HEK293 (cell line): ENCODE results near the gene MARCHF9.
"Not testable (repeated sequence)": the region's sequence is repeated elsewhere in the genome, so short reads cannot be mapped to it uniquely, and the experiment has no call there.

Source experiments
- CTCF ChIA-PET: fragments of 350-600 bp; formaldehyde crosslinking; extraction: SDS; loops from one replicate; lab custom pipeline; 2021; ENCODE audit warnings: antibody characterized with exemption; lab: Yijun Ruan, JAX
- POLR2A ChIA-PET: fragments of 300-600 bp; formaldehyde crosslinking; extraction: SDS; loops from one replicate; lab custom pipeline; 2020; ENCODE audit warnings: antibody characterized with exemption, inconsistent platforms; lab: Yijun Ruan, JAX
- H3K27ac ChIP-seq: fragments of 200-500 bp; sonication (Bioruptor generic); 2 replicates; pipeline ENCODE4 v1.5.1; 2014; ENCODE audit warnings: low read depth, low read length, control low read depth, inconsistent platforms; ENCODE audit errors: extremely low read depth
- H3K36me3 ChIP-seq, 2 experiments: fragments of 200-500 bp in 1 of 2; sonication (Bioruptor generic) in 1 of 2; 1 replicate in 1 of 2; 2 replicates in 1 of 2; pipeline ENCODE4 v1.5.1; 2014 to 2017; ENCODE audit warnings: inconsistent platforms in 2 of 2, low read length in 2 of 2; ENCODE audit not compliant: control insufficient read depth in 2 of 2, insufficient read depth in 1 of 2
- H3K4me1 ChIP-seq: fragments of 200-500 bp; sonication (Bioruptor generic); 2 replicates; pipeline ENCODE4 v1.5.1; 2014; ENCODE audit warnings: mild to moderate bottlenecking, low read length, inconsistent platforms; ENCODE audit not compliant: control insufficient read depth, insufficient read depth
- H3K4me3 ChIP-seq: 2 replicates; pipeline ENCODE4 v1.5.1; 2011; ENCODE audit warnings: low read depth, mild to moderate bottlenecking, control low read depth, low read length, moderate library complexity
- H3K9me3 ChIP-seq: fragments of 200-500 bp; sonication (Bioruptor generic); 2 replicates; pipeline ENCODE4 v1.5.1; 2014; ENCODE audit warnings: low read depth, low read length, inconsistent platforms; ENCODE audit not compliant: control insufficient read depth, insufficient read depth
- TRIM28 ChIP-seq: IDR thresholded peaks from 2 replicates; pipeline ENCODE4 v1.6.1; 2011; ENCODE audit warnings: low read length, control low read depth, borderline replicate concordance
- ZFP69B ChIP-seq: fragments of 450-650 bp; formaldehyde crosslinking; IDR thresholded peaks from 2 replicates; pipeline ENCODE4 v1.5.1; 2016; ENCODE audit warnings: missing biosample characterization, missing genetic modification characterization
- ZNF114 ChIP-seq: fragments of 450-650 bp; formaldehyde crosslinking; IDR thresholded peaks from 2 replicates; pipeline ENCODE4 v1.5.0; 2017; ENCODE audit warnings: missing biosample characterization, missing genetic modification characterization
- ZNF157 ChIP-seq: fragments of 450-650 bp; formaldehyde crosslinking; IDR thresholded peaks from 2 replicates; pipeline ENCODE4 v1.5.1; 2016; ENCODE audit warnings: missing biosample characterization, missing genetic modification characterization
- ZNF221 ChIP-seq: fragments of 450-650 bp; formaldehyde crosslinking; IDR thresholded peaks from 2 replicates; pipeline ENCODE4 v1.5.1; 2017; ENCODE audit warnings: missing biosample characterization, missing genetic modification characterization, borderline replicate concordance
- ZNF561 ChIP-seq: fragments of 450-650 bp; IDR thresholded peaks from 2 replicates; pipeline ENCODE4 v1.5.1; 2018; ENCODE audit warnings: missing biosample characterization, missing genetic modification characterization, borderline replicate concordance
- ZNF707 ChIP-seq: fragments of 450-650 bp; formaldehyde crosslinking; IDR thresholded peaks from 2 replicates; pipeline ENCODE4 v1.5.1; 2016; ENCODE audit warnings: missing biosample characterization, missing genetic modification characterization
- ZSCAN30 ChIP-seq: fragments of 450-650 bp; IDR thresholded peaks from 2 replicates; pipeline ENCODE4 v1.5.1; 2018; ENCODE audit warnings: missing biosample characterization, mild to moderate bottlenecking, missing genetic modification characterization, moderate library complexity
- ZXDB ChIP-seq: fragments of 450-650 bp; formaldehyde crosslinking; IDR thresholded peaks from 2 replicates; pipeline ENCODE4 v1.5.1; 2016; ENCODE audit warnings: missing biosample characterization, missing genetic modification characterization
- TF ChIP-seq, protein P1 (sequence below): fragments of 450-650 bp; formaldehyde crosslinking; IDR thresholded peaks from 2 replicates; pipeline ENCODE4 v1.5.1; 2016; ENCODE audit warnings: missing biosample characterization, missing genetic modification characterization, borderline replicate concordance
- TF ChIP-seq, protein P2 (sequence below): fragments of 450-650 bp; formaldehyde crosslinking; IDR thresholded peaks from 2 replicates; pipeline ENCODE4 v1.5.1; 2016; ENCODE audit warnings: missing biosample characterization, missing genetic modification characterization
- TF ChIP-seq, protein P3 (sequence below): fragments of 450-650 bp; formaldehyde crosslinking; IDR thresholded peaks from 2 replicates; pipeline ENCODE4 v1.5.1; 2016; ENCODE audit warnings: missing biosample characterization, missing genetic modification characterization

The MARCHF9 gene

DNA sequence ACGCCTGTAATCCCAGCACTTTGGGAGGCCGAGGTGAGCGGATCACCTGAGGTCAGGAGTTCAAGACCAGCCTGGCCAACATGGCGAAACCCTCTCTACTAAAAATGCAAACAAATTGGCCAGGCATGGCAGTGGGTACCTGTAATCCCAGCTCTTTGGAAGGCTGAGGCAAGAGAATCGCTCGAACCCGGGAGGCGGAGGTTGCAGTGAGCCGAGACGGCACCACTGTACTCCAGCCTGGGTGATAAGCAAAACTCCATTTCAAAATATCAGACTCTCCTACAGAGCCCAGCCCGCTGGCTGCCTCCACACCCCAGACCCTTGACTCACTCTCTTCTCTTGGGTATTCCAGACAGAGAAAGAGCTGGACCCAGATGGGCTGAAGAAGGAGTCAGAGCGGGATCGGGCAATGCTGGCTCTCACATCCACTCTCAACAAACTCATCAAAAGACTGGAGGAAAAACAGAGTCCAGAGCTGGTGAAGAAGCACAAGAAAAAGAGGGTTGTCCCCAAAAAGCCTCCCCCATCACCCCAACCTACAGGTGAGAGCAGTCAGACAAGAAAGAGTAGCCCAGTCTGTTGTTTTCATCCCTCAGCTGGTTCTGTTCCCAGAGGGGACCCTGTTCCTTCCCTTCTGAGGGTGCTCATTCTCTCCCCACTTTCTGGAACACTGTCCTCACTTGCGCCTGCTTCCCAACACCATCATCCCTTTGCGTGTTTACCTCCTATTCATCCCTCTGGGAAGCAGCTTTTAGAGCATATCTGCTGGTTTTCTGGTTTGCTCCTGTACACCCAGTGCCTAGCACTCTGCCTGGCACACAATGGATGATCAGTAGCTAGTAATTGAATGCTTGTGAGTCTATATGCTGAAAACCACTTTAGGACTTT, 36.0 kb upstream of the MARCHF9 start (continued):
- TF ChIP-seq, protein P1, sequence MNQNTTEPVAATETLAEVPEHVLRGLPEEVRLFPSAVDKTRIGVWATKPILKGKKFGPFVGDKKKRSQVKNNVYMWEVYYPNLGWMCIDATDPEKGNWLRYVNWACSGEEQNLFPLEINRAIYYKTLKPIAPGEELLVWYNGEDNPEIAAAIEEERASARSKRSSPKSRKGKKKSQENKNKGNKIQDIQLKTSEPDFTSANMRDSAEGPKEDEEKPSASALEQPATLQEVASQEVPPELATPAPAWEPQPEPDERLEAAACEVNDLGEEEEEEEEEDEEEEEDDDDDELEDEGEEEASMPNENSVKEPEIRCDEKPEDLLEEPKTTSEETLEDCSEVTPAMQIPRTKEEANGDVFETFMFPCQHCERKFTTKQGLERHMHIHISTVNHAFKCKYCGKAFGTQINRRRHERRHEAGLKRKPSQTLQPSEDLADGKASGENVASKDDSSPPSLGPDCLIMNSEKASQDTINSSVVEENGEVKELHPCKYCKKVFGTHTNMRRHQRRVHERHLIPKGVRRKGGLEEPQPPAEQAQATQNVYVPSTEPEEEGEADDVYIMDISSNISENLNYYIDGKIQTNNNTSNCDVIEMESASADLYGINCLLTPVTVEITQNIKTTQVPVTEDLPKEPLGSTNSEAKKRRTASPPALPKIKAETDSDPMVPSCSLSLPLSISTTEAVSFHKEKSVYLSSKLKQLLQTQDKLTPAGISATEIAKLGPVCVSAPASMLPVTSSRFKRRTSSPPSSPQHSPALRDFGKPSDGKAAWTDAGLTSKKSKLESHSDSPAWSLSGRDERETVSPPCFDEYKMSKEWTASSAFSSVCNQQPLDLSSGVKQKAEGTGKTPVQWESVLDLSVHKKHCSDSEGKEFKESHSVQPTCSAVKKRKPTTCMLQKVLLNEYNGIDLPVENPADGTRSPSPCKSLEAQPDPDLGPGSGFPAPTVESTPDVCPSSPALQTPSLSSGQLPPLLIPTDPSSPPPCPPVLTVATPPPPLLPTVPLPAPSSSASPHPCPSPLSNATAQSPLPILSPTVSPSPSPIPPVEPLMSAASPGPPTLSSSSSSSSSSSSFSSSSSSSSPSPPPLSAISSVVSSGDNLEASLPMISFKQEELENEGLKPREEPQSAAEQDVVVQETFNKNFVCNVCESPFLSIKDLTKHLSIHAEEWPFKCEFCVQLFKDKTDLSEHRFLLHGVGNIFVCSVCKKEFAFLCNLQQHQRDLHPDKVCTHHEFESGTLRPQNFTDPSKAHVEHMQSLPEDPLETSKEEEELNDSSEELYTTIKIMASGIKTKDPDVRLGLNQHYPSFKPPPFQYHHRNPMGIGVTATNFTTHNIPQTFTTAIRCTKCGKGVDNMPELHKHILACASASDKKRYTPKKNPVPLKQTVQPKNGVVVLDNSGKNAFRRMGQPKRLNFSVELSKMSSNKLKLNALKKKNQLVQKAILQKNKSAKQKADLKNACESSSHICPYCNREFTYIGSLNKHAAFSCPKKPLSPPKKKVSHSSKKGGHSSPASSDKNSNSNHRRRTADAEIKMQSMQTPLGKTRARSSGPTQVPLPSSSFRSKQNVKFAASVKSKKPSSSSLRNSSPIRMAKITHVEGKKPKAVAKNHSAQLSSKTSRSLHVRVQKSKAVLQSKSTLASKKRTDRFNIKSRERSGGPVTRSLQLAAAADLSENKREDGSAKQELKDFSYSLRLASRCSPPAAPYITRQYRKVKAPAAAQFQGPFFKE = no peak
- TF ChIP-seq ZSCAN30 (tag by site-specific recombination) = no peak
- TF ChIP-seq ZXDB (tag by site-specific recombination) = no peak
- TF ChIP-seq TRIM28 = no peak

DNA sequence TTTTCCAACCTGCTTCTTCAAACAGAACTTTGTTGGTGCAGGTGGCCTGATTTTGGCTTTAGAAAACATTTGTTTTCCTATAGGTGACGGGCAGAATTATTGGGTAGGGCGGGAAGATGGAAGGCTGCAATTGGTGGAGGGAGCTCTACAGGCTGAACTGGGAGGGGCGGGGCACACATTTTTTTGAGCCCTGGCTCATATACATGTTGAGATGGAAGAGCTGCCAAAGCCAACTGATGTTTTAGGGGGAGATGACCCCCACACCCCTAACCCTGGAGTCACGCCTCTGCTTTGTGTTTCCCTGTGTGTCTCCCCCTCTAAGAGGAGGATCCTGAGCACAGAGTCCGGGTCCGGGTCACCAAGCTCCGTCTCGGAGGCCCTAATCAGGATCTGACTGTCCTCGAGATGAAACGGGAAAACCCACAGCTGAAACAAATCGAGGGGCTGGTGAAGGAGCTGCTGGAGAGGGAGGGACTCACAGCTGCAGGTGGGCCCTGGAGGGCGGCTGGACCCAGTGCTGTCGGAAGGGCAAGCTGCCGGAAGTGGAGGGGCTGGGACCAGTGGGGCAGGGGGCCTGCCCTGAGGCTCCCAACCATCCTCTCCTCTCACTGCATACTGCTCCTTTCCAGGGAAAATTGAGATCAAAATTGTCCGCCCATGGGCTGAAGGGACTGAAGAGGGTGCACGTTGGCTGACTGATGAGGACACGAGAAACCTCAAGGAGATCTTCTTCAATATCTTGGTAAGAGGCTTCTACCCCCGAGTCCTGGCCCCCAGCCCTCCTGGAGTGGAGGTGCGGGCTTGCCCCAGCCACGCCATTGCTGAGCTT, 34.9 kb upstream of the MARCHF9 start:
- H3K27ac ChIP-seq = no peak overlapping the region
- TF ChIP-seq ZFP69B (tag by site-specific recombination) (no peak), ZNF114 (no peak), ZNF707 (tag by site-specific recombination) (no peak), ZNF157 (tag by site-specific recombination) (no peak), ZNF561 (no peak)
- TF ChIP-seq, protein P2, sequence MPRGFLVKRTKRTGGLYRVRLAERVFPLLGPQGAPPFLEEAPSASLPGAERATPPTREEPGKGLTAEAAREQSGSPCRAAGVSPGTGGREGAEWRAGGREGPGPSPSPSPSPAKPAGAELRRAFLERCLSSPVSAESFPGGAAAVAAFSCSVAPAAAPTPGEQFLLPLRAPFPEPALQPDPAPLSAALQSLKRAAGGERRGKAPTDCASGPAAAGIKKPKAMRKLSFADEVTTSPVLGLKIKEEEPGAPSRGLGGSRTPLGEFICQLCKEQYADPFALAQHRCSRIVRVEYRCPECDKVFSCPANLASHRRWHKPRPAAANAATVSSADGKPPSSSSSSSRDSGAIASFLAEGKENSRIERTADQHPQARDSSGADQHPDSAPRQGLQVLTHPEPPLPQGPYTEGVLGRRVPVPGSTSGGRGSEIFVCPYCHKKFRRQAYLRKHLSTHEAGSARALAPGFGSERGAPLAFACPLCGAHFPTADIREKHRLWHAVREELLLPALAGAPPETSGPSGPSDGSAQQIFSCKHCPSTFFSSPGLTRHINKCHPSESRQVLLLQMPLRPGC (tag by site-specific recombination) = no peak
- ChIA-PET CTCF (interaction anchor here (0.6 kb wide), 2 partner anchors 103 to 199 kb away, joined by 3 to 4 read pairs; no protein-coding TSS in a partner anchor), POLR2A (no interaction called here)
- peaks cover 8 to 62% of the 10 kb centered on the region in 2 experiments; a peak in 2 of 3 replicates for H3K36me3 ChIP-seq
- no peaks in the 10 kb centered on the region for H3K4me1 ChIP-seq
- H3K4me3 ChIP-seq = no peak overlapping the region
- H3K9me3 ChIP-seq = no peaks in the 10 kb centered on the region

DNA sequence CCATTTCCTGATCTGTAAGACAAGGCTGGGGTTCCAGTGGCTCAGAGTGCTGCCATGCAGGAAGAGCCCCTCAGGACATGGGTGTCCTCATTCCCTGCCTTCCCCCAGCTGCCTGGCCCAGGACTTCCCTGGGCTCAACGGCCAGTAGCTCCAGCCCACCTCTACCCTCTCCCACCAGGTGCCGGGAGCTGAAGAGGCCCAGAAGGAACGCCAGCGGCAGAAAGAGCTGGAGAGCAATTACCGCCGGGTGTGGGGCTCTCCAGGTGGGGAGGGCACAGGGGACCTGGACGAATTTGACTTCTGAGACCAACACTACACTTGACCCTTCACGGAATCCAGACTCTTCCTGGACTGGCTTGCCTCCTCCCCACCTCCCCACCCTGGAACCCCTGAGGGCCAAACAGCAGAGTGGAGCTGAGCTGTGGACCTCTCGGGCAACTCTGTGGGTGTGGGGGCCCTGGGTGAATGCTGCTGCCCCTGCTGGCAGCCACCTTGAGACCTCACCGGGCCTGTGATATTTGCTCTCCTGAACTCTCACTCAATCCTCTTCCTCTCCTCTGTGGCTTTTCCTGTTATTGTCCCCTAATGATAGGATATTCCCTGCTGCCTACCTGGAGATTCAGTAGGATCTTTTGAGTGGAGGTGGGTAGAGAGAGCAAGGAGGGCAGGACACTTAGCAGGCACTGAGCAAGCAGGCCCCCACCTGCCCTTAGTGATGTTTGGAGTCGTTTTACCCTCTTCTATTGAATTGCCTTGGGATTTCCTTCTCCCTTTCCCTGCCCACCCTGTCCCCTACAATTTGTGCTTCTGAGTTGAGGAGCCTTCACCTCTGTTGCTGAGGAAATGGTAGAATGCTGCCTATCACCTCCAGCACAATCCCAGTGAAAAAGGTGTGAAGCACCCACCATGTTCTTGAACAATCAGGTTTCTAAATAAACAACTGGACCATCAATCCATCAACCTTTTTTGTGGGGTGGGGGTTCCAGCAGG, 34.0 kb upstream of the MARCHF9 start:
- no peak for TF ChIP-seq ZNF221 (tag by site-specific recombination)
- TF ChIP-seq, protein P3, sequence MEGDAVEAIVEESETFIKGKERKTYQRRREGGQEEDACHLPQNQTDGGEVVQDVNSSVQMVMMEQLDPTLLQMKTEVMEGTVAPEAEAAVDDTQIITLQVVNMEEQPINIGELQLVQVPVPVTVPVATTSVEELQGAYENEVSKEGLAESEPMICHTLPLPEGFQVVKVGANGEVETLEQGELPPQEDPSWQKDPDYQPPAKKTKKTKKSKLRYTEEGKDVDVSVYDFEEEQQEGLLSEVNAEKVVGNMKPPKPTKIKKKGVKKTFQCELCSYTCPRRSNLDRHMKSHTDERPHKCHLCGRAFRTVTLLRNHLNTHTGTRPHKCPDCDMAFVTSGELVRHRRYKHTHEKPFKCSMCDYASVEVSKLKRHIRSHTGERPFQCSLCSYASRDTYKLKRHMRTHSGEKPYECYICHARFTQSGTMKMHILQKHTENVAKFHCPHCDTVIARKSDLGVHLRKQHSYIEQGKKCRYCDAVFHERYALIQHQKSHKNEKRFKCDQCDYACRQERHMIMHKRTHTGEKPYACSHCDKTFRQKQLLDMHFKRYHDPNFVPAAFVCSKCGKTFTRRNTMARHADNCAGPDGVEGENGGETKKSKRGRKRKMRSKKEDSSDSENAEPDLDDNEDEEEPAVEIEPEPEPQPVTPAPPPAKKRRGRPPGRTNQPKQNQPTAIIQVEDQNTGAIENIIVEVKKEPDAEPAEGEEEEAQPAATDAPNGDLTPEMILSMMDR (tag by site-specific recombination) = 0 out of 2 replicates have a peak, but pooled peaks have one; percentile 21
- TF ChIP-seq, all 188 proteins: peak for 1
- Histone ChIP-seq H3K27ac (no peak overlapping the region), H3K9me3 (no peaks in the 10 kb centered on the region), H3K4me3 (no peak overlapping the region), H3K36me3 (peaks cover 8 to 56% of the 10 kb centered on the region in 2 experiments; a peak in 2 of 3 replicates), H3K4me1 (no peaks in the 10 kb centered on the region)
- CTCF ChIA-PET = interaction anchor here (0.6 kb wide), 2 partner anchors 39 to 200 kb away, joined by 3 to 4 read pairs; no protein-coding TSS in a partner anchor
- POLR2A ChIA-PET = no interaction called here

DNA sequence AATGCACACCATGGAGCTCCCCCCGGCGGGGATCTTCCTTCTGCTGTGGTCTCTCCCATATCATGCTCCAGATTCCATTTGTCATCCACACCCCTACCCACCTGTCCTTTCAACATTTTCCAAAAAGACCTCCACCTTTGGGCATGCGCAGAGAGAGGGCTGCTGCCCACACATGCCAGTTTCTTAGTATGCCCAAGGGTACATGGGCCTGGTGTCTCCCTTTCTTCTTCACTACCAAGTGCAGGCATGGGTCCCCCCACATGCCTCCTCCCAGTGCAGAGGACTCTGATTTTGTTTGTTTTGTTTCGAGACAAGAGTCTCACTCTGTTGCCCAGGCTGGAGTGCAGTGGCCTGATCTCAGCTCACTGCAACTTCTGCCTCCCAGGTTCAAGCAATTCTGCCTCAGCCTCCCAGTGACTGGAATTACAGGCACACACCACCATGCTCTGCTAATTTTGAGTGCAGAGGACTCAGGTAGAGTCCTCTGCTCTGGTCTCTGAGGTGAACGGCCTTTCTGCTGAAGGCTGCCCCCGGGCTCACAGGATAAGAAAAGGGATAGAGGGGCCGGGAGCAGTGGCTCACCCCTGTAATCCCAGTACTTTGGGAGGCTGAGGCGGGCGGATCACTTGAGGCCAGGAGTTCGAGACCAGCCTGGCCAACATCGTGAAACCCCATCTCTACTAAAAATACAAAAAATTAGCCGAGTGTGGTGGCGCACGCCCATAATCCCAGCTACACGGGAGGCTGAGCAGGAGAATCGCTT, 32.9 kb upstream of the MARCHF9 start:
- not testable (repeated sequence) for H3K4me3 ChIP-seq, H3K4me1 ChIP-seq, H3K27ac ChIP-seq, H3K9me3 ChIP-seq
- H3K36me3 ChIP-seq = peaks cover 8 to 45% of the 10 kb centered on the region in 2 experiments; a peak in 2 of 3 replicates
- ChIA-PET CTCF (interaction anchor here (0.6 to 1.2 kb wide), 3 partner anchors 10 to 413 kb away, joined by 3 to 5 read pairs (median 3); no protein-coding TSS in a partner anchor), POLR2A (interaction anchor here (2.0 kb wide), 1 partner anchor 23 kb away, joined by 7 read pairs; the partner anchor contains the start of gene TSPAN31)
